Heart right ventricle (tissue), 16 donors: ENCODE data around the gene PLEKHG5. TPM values are rescaled to one million over a fixed set of nuclear protein-coding genes. Genes with fewer than 3 reads are reported as not detected.

ENCODE experiments used
- ATAC-seq, 8 donors: fragments of 200-7000 bp; cut with Tn5 transposase; one replicate each; pipeline ENCODE4 v1.9.1; 2020; ENCODE audit warnings: mild to moderate bottlenecking in 8 of 8, moderate library complexity in 8 of 8, moderate number of reproducible peaks in 1 of 8
- DNase-seq, 2 donors: peaks; one replicate each; pipeline ENCODE4 v3.0.0-alpha.2; 2020
- H3K27ac ChIP-seq, 10 donors: fragments of 200-600 bp; sonication (generic) in 2 of 10; one replicate each; pipeline versions ENCODE4 v1.5.0 to v1.8.0; 2020 to 2022; ENCODE audit warnings: mild to moderate bottlenecking in 3 of 10
- H3K27me3 ChIP-seq, 7 donors: fragments of 200-600 bp; one replicate each; pipeline ENCODE4 v1.8.0; 2021 to 2022; ENCODE audit warnings: mild to moderate bottlenecking in 2 of 7
- H3K36me3 ChIP-seq, 9 donors: fragments of 200-600 bp; sonication (generic) in 1 of 9; one replicate each; pipeline versions ENCODE4 v1.5.0 to v1.8.0; 2020 to 2022; ENCODE audit warnings: mild to moderate bottlenecking in 2 of 9
- H3K4me1 ChIP-seq, 9 donors: fragments of 200-600 bp; sonication (generic) in 1 of 9; one replicate each; pipeline versions ENCODE4 v1.5.0 to v1.8.0; 2020 to 2022; ENCODE audit warnings: mild to moderate bottlenecking in 4 of 9
- H3K4me3 ChIP-seq, 10 donors: fragments of 200-600 bp; sonication (generic) in 2 of 10; one replicate each; pipeline versions ENCODE4 v1.5.0 to v1.8.0; 2020 to 2022; ENCODE audit warnings: mild to moderate bottlenecking in 7 of 10, moderate library complexity in 2 of 10
- H3K9me3 ChIP-seq, 11 donors: fragments of 200-600 bp in 10 of 11; sonication (generic) in 2 of 11; one replicate each; pipeline versions ENCODE4 v1.5.0 to v1.8.0; 2013 to 2022; ENCODE audit warnings: mild to moderate bottlenecking in 2 of 11, control low read depth in 1 of 11, moderate library complexity in 1 of 11
- WGBS, 2 donors: extraction: QIAGEN DNeasy Blood & Tissue Kit; methylation state at CpG; one replicate each; pipeline ENCODE4 v1.1.7; 2013; ENCODE audit warnings: inconsistent platforms in 1 of 2; 5-methylcytosine and 5-hydroxymethylcytosine counted together
- intact Hi-C, 10 donors: fragments of 100-400 bp; cut with DNase I; formaldehyde crosslinking; loops; one replicate each; pipeline versions ENCODE4 v1.11.1 to v1.14.2; 2022
- polyA plus RNA-seq, 2 donors: library from polyadenylated mRNA; stranded (reverse); fragments of 200-250 nt; gene quantifications; one replicate each; pipeline ENCODE4 v1.2.3, GENCODE V29; 2013
- total RNA-seq, 10 donors: library from RNA; stranded (reverse); fragmentation: NEBNext Ultra II Directional in 3 of 10; extraction: Animal tissue kit (Norgen Biotek cat#: 25700) in 3 of 10; gene quantifications; one replicate each; pipeline versions ENCODE4 v1.2.1 to v1.2.4, GENCODE V29; 2021 to 2023
- TF ChIP-seq, protein P1 (sequence below), 9 donors: fragments of 200-600 bp; sonication (generic) in 2 of 9; IDR thresholded peaks; one replicate each; pipeline versions ENCODE4 v1.5.0 to v1.8.0; 2021 to 2022; ENCODE audit warnings: antibody characterized with exemption in 9 of 9, mild to moderate bottlenecking in 5 of 9, moderate library complexity in 1 of 9
- donor health status: Arrhythmogenic right ventricular cardiomyopathy.
- donor health status: ischemic (EF 13 %, LVEDD 7.1; RV severe dilation, severe dysfunction).
- donor health status: healthy with polysubstance abuse.
- donor health status: DM: no; HTN: yes; CAD: no.
- donor health status: DM: no; HTN: no; CAD: no.
- donor health status: ischemic (EF 25% LVEDD 6.9; RV normal size, moderate dysfunction).
- donor health status: ischemic (EF 25% LVEDD 5.7; RV mildly dilated, moderate dysfunction).
- donor health status: healthy.
- donor health status: DM: yes; HTN: yes; CAD: no.
- donor health status: Ischemic cardiomyopathy.
- donor health status: ischemic (EF 35%, LVEDD 5.7; RV mildly dilated, moderate dysfunction).
- donor health status: nonischemic (EF 11% LVEDD 7.7; RV severe dilation, severe dysfunction).
- donor health status: DM: yes; HTN: yes; CAD: no.
- donor health status: PGD.
- donor health status: ischemic (EF 29% LVEDD 5.4; RV normal size, mild dysfunction).
- donor health status: nonischemic (EF 23%, LVEDD 6.1; RV moderate dilation, normal function).

The PLEKHG5 gene
- total and polyA plus RNA-seq, 12 donors, result 6.6 to 28.7 (median 15.3) TPM

DNA sequence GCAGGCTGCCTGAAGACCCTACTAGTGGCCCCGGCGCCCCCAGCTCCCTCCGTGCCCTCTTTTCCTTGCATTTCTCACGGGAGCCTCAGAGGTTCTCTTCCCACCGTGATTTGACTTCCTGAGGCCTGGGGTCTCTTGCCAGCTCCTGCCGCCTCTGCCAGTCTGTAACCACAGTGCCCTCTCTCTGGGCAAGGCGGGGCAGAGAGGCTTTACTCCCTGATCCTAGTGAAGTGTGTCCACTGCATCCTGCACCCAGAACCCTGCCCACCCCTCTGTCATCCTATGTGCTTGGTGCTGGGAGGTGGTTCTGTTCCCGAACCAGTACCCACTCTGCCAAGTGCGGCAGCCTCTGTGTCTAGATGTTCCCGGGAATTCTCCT is 64.5 kb downstream of the PLEKHG5 start:
- DNase-seq (no peak), ATAC-seq (no peak)
- WGBS, 2 donors, result 81 to 90% methylated on average over 10 of the region's 10 CpGs
- Histone ChIP-seq H3K27me3 (peaks cover 41 to 92% (median 85%) of the 10 kb centered on the region in 7 donors), H3K9me3 (no peaks in the 10 kb centered on the region), H3K4me1 (peaks cover 13 to 31% (median 26%) of the 10 kb centered on the region in 9 donors), H3K4me3 (no peak overlapping the region), H3K27ac (no peak overlapping the region), H3K36me3 (no peaks in the 10 kb centered on the region)
- TF ChIP-seq, protein P1, sequence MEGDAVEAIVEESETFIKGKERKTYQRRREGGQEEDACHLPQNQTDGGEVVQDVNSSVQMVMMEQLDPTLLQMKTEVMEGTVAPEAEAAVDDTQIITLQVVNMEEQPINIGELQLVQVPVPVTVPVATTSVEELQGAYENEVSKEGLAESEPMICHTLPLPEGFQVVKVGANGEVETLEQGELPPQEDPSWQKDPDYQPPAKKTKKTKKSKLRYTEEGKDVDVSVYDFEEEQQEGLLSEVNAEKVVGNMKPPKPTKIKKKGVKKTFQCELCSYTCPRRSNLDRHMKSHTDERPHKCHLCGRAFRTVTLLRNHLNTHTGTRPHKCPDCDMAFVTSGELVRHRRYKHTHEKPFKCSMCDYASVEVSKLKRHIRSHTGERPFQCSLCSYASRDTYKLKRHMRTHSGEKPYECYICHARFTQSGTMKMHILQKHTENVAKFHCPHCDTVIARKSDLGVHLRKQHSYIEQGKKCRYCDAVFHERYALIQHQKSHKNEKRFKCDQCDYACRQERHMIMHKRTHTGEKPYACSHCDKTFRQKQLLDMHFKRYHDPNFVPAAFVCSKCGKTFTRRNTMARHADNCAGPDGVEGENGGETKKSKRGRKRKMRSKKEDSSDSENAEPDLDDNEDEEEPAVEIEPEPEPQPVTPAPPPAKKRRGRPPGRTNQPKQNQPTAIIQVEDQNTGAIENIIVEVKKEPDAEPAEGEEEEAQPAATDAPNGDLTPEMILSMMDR (IDR thresholded peaks at IDR 0.05), result no peak
- intact Hi-C loops, result no loop called here

DNA sequence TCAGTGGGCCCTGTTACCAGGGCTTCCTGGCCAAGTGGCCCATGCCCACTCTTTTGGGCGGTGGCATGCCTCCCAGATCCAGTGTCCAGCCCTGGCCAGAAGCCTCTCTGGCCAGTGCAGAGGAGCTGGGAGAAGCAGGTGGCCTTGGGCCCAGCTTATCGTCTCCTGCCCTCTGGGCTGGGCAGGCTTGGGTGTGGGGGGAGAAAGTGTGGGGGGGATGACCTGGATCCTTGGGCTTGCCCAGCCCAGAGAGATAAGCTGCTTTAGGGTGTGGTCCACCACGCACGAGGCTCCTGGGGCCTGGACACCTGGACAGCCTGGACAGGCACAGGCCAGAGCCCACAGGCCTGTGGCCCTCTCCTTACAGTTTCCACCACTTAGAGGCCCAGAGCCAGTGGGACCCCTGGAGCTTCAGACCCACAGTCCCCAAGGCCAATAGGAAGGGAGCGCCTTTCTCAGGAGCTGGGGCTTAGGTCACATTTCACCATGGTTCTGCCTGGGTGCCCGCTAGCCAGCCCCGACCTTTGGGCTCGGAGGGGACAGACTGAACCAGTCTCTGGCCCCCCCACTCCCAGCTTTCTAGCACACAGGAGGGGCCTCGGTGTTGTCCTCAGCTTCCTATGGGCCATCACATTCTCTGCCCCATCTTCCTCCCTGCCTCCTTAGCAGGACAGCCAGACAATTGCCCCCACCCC is 65.0 kb downstream of the PLEKHG5 start:
- no peak overlapping the region for H3K4me3 ChIP-seq
- peaks cover 13 to 31% (median 26%) of the 10 kb centered on the region in 9 donors for H3K4me1 ChIP-seq
- H3K36me3 ChIP-seq, result no peaks in the 10 kb centered on the region
- H3K27ac ChIP-seq, result no peak overlapping the region
- no peak for DNase-seq
- TF ChIP-seq, protein P1 (IDR thresholded peaks at IDR 0.05), result no peak
- H3K27me3 ChIP-seq, result peaks cover 46 to 97% (median 91%) of the 10 kb centered on the region in 7 donors
- intact Hi-C loops, result no loop called here
- no peaks in the 10 kb centered on the region for H3K9me3 ChIP-seq
- WGBS, 2 donors, result 83 to 86% methylated on average over 9 of the region's 9 CpGs
- no peak for ATAC-seq

DNA sequence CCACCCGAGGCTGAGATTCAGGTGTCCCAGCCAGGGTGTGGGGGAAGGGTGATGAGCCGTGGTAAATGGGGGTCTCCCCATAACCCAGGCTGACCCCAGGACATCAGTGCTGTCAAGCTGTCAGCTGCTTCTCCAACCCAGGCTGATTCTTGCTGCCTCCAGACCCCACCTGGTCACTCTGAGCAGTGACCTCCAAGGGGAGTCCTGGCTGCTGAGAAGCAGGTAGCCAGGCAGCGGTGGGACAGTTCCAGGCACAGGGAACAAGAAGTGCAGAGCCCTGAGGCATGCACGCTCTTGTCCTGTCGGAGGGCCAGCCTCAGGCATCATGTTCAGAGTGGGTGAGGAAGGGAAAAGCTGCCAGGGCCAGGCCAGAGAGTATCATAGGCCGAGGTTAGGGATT is 65.8 kb downstream of the PLEKHG5 start:
- TF ChIP-seq, protein P1 (IDR thresholded peaks at IDR 0.05), result no peak
- intact Hi-C loops, result no loop called here
- peaks cover 46 to 100% (median 95%) of the 10 kb centered on the region in 7 donors for H3K27me3 ChIP-seq

DNA sequence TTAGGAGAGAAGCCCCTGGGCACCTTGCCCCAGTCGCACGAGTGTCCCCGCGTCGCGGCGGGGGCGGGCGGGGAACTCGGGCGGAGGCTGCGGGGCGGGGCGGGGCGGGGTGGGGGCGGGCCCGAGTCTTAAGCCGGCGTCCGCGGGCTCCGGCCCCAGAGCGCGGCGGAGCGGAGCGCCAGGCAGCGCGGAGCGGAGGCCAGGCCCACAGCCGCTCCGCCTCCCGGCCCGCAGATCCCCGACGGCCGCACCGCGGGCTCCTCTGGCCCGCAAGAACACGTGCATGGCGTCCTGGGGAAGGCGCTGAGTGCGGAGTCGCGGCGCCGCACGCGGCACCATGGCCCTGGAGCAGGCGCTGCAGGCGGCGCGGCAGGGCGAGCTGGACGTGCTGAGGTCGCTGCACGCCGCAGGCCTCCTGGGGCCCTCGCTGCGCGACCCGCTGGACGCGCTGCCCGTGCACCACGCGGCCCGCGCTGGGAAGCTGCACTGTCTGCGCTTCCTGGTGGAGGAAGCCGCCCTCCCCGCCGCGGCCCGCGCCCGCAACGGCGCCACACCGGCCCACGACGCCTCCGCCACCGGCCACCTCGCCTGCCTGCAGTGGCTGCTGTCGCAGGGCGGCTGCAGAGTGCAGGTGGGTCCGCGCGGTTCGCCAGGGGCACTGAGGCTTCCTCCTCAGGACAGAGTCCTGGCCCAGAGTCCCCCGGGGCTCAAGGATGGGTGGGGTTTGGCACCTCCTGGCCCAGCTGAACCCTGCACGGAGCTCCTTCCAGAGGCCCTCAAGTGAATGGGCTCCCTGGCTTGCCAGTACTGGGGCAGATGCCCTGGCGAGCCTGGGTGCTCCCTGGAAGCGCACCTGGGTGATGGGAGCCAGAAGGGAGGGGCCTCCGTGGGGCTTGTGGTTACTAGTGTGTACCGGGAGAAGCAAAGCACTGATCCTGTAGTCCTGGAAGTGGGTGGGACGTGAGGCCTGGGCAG is 66.6 kb downstream of the PLEKHG5 start, which contains the start of gene ESPN:
Gene ESPN, plus strand, starts transcription at position 158 of the 975 bp plus-strand sequence. Its CDS starts 180 bp downstream, at position 338.
- Histone ChIP-seq H3K36me3 (no peaks in the 10 kb centered on the region), H3K27ac (no peak within 1 kb of the TSS), H3K9me3 (no peaks in the 10 kb centered on the region), H3K4me3 (peak within 1 kb of the TSS in 2 of 10 donors; percentile 14 to 28), H3K4me1 (peaks cover 18 to 39% (median 33%) of the 10 kb centered on the region in 9 donors), H3K27me3 (peaks cover 48 to 100% (median 95%) of the 10 kb centered on the region in 7 donors)
- no peak for ATAC-seq
- intact Hi-C loops, result no loop called here
- no peak for DNase-seq
- 5 to 6% methylated on average over 95 to 99 of the region's 99 CpGs for WGBS, 2 donors
- TF ChIP-seq, protein P1 (IDR thresholded peaks at IDR 0.05), result no peak

More for the DNA sequence above, 65.8 kb downstream of the PLEKHG5 start:
- ATAC-seq (no peak), DNase-seq (no peak)
- H3K36me3 ChIP-seq, result no peaks in the 10 kb centered on the region
- no peak overlapping the region for H3K27ac ChIP-seq
- no peaks in the 10 kb centered on the region for H3K9me3 ChIP-seq
- WGBS, 2 donors, result 82% methylated on average over 6 of the region's 6 CpGs
- peaks cover 13 to 35% (median 28%) of the 10 kb centered on the region in 9 donors for H3K4me1 ChIP-seq
- H3K4me3 ChIP-seq, result no peak overlapping the region
